ENCODE results near the gene DNMT3B. TPM values are rescaled to one million over a fixed set of nuclear protein-coding genes. Genes with fewer than 3 reads are reported as not detected.
"Not testable (repeated sequence)": the region's sequence is repeated elsewhere in the genome, so short reads cannot be mapped to it uniquely, and the experiment has no call there.

Gene DNMT3B
- total RNA-seq, 4 donors from 2014 or later, result 2.2 to 2.7 (median 2.3) TPM

GRCh38 chr20:32763202-32764004 is 1.2 kb downstream of the DNMT3B start:
- no peaks in the 10 kb centered on the region for H3K36me3 ChIP-seq
- H3K27me3 ChIP-seq, result no peaks in the 10 kb centered on the region
- H3K4me3 ChIP-seq (replicated peaks in 1 of 3), result peak overlapping the region; percentile 67 to 89 (median 76)
- H3K9me3 ChIP-seq, result no peaks in the 10 kb centered on the region
- peak; percentile 26 to 43 for DNase-seq
- intact Hi-C loops (cut with DNase I), result no loop called here
- H3K27ac ChIP-seq, result no peak overlapping the region
- 28 to 33% methylated on average over 22 to 25 of the region's 40 CpGs for WGBS, 2 donors
- peaks cover 16 to 20% of the 10 kb centered on the region in 2 donors for H3K4me1 ChIP-seq
- TF ChIP-seq POLR2A (IDR thresholded peaks at IDR 0.05) (no peak), CTCF (IDR thresholded peaks at IDR 0.05) (no peak)

GRCh38 chr20:32764005-32764960 is 2.1 kb downstream of the DNMT3B start:
- Histone ChIP-seq H3K4me1 (peaks cover 16 to 20% of the 10 kb centered on the region in 2 donors), H3K36me3 (no peaks in the 10 kb centered on the region), H3K27ac (no peak overlapping the region), H3K4me3 (replicated peaks in 1 of 3) (no peak overlapping the region), H3K9me3 (no peaks in the 10 kb centered on the region), H3K27me3 (no peaks in the 10 kb centered on the region)
- no peak for DNase-seq
- 67 to 74% methylated on average over 17 of the region's 17 CpGs for WGBS, 2 donors
- intact Hi-C loops (cut with DNase I), result no loop called here
- TF ChIP-seq POLR2A (IDR thresholded peaks at IDR 0.05) (no peak), CTCF (IDR thresholded peaks at IDR 0.05) (no peak)

GRCh38 chr20:32765230-32765875 is 3.2 kb downstream of the DNMT3B start:
- H3K27ac ChIP-seq; intact Hi-C loops (cut with DNase I); H3K9me3 ChIP-seq; H3K4me3 ChIP-seq (replicated peaks in 1 of 3); H3K27me3 ChIP-seq; DNase-seq; H3K36me3 ChIP-seq: not testable (repeated sequence)
- peaks cover 16 to 20% of the 10 kb centered on the region in 2 donors for H3K4me1 ChIP-seq
- WGBS, 2 donors, result 82 to 85% methylated on average over 17 of the region's 17 CpGs

- no peak overlapping the region for H3K4me3 ChIP-seq (replicated peaks in 1 of 3)
- H3K36me3 ChIP-seq, result no peaks in the 10 kb centered on the region
- DNase-seq, result peak; percentile 36 to 38
- peaks cover 11 to 15% of the 10 kb centered on the region in 2 donors for H3K4me1 ChIP-seq
- 59 to 65% methylated on average over 9 of the region's 9 CpGs for WGBS, 2 donors
- TF ChIP-seq CTCF (IDR thresholded peaks at IDR 0.05) (no peak), POLR2A (IDR thresholded peaks at IDR 0.05) (no peak)
- intact Hi-C loops (cut with DNase I), result no loop called here
- no peaks in the 10 kb centered on the region for H3K9me3 ChIP-seq
- no peaks in the 10 kb centered on the region for H3K27me3 ChIP-seq
- H3K27ac ChIP-seq, result no peak overlapping the region
Measured at GRCh38 chr20:32767418-32768198, 5.4 kb downstream of the DNMT3B start.

- Histone ChIP-seq H3K4me3 (replicated peaks in 1 of 3) (no peak overlapping the region), H3K9me3 (no peaks in the 10 kb centered on the region), H3K27me3 (no peaks in the 10 kb centered on the region), H3K4me1 (peaks cover 0 to 2% of the 10 kb centered on the region in 2 donors), H3K36me3 (no peaks in the 10 kb centered on the region), H3K27ac (no peak overlapping the region)
- TF ChIP-seq CTCF (IDR thresholded peaks at IDR 0.05), result no peak
- no peak for TF ChIP-seq POLR2A (IDR thresholded peaks at IDR 0.05)
- DNase-seq, result no peak
- WGBS, 2 donors, result 94 to 100% methylated on average over 3 of the region's 3 CpGs
- intact Hi-C loops (cut with DNase I), result no loop called here
Measured at GRCh38 chr20:32772046-32772445, 9.9 kb downstream of the DNMT3B start.

Measured in thyroid gland (tissue), 4 donors.